HepG2 (cell line): ENCODE results near the gene CCDC142. TPM values are rescaled to one million over a fixed set of nuclear protein-coding genes. Genes with fewer than 3 reads are reported as not detected.
A peak's percentile ranks its signal among the peaks of the same experiment; 100 is the strongest.

Source experiments
- AHR ChIP-seq: IDR thresholded peaks from 2 replicates; pipeline ENCODE4 v1.6.1; 2018; ENCODE audit warnings: missing genetic modification reagents, missing compliant biosample characterization
- CC2D1A ChIP-seq: sonication (generic); formaldehyde crosslinking; IDR thresholded peaks from 2 replicates; pipeline ENCODE4 v1.8.1; 2023; ENCODE audit warnings: mild to moderate bottlenecking, missing genetic modification reagents
- EP300 ChIP-seq, 3 experiments: sonication (generic) in 1 of 3; formaldehyde crosslinking in 1 of 3; IDR thresholded peaks; 2 replicates each; pipeline versions ENCODE4 v1.5.1 to v1.6.1; 2011 to 2020; ENCODE audit warnings: low read depth in 2 of 3, low read length in 2 of 3, borderline replicate concordance in 1 of 3, improper control_type of control experiment in 1 of 3, mild to moderate bottlenecking in 1 of 3, missing genetic modification reagents in 1 of 3, moderate library complexity in 1 of 3
- ESRRA ChIP-seq: sonication (generic); formaldehyde crosslinking; IDR thresholded peaks from 2 replicates; pipeline ENCODE4 v1.5.1; 2020; ENCODE audit warnings: mild to moderate bottlenecking, low read depth, missing genetic modification reagents
- HNRNPK ChIP-seq: fragments of 200-400 bp; formaldehyde crosslinking; IDR thresholded peaks from 2 replicates; pipeline ENCODE4 v1.6.1; 2018; ENCODE audit warnings: low read length, low read depth, moderate library complexity, mild to moderate bottlenecking; ENCODE audit not compliant: poor library complexity, severe bottlenecking
- HOXA3 ChIP-seq: sonication (generic); formaldehyde crosslinking; IDR thresholded peaks from 2 replicates; pipeline ENCODE4 v1.5.0; 2020; ENCODE audit warnings: missing genetic modification reagents
- JUNB ChIP-seq: sonication (generic); formaldehyde crosslinking; IDR thresholded peaks from 2 replicates; pipeline ENCODE4 v1.8.0; 2022; ENCODE audit warnings: missing genetic modification reagents, mild to moderate bottlenecking, borderline replicate concordance
- KMT2A ChIP-seq: sonication (generic); formaldehyde crosslinking; IDR thresholded peaks from 2 replicates; pipeline ENCODE4 v1.4.0; 2020; ENCODE audit warnings: missing genetic modification reagents
- MAF1 ChIP-seq: sonication (generic); formaldehyde crosslinking; IDR thresholded peaks from 2 replicates; pipeline ENCODE4 v1.5.0; 2020; ENCODE audit warnings: missing genetic modification reagents, borderline replicate concordance
- MLLT10 ChIP-seq: sonication (generic); formaldehyde crosslinking; IDR thresholded peaks from 2 replicates; pipeline ENCODE4 v1.4.0; 2020; ENCODE audit warnings: missing genetic modification reagents
- MTF2 ChIP-seq: sonication (generic); formaldehyde crosslinking; IDR thresholded peaks from 2 replicates; pipeline ENCODE4 v1.5.0; 2020; ENCODE audit warnings: missing genetic modification reagents, borderline replicate concordance
- NFIC ChIP-seq: IDR thresholded peaks from 2 replicates; pipeline ENCODE4 v1.6.1; 2012; ENCODE audit warnings: mild to moderate bottlenecking, low read length, inconsistent platforms
- NR3C1 ChIP-seq: sonication (generic); formaldehyde crosslinking; IDR thresholded peaks from 2 replicates; pipeline ENCODE4 v1.4.0; 2020; ENCODE audit warnings: missing genetic modification reagents
- SRSF1 ChIP-seq: fragments of 200-400 bp; formaldehyde crosslinking; optimal IDR thresholded peaks from 2 replicates; pipeline ENCODE3; 2017; ENCODE audit warnings: mild to moderate bottlenecking, low read depth, low read length, moderate library complexity
- TMF1 ChIP-seq: sonication (generic); formaldehyde crosslinking; IDR thresholded peaks from 2 replicates; pipeline ENCODE4 v1.8.1; 2022; ENCODE audit warnings: low read depth, missing genetic modification reagents
- TOE1 ChIP-seq: sonication (generic); formaldehyde crosslinking; IDR thresholded peaks from 2 replicates; pipeline ENCODE4 v1.4.0; 2020; ENCODE audit warnings: mild to moderate bottlenecking, missing genetic modification reagents
- ZNF230 ChIP-seq: sonication (generic); formaldehyde crosslinking; IDR thresholded peaks from 2 replicates; pipeline ENCODE4 v1.4.0; 2020; ENCODE audit warnings: mild to moderate bottlenecking, missing genetic modification reagents
- ZNF232 ChIP-seq: sonication (generic); formaldehyde crosslinking; IDR thresholded peaks from 2 replicates; pipeline ENCODE4 v1.4.0; 2020; ENCODE audit warnings: missing genetic modification reagents, borderline replicate concordance
- ZNF326 ChIP-seq: sonication (generic); formaldehyde crosslinking; IDR thresholded peaks from 2 replicates; pipeline ENCODE4 v1.4.0; 2020; ENCODE audit warnings: missing genetic modification reagents, borderline replicate concordance
- ZNF331 ChIP-seq: sonication (generic); formaldehyde crosslinking; IDR thresholded peaks from 2 replicates; pipeline ENCODE4 v1.4.0; 2020; ENCODE audit warnings: missing genetic modification reagents
- polyA plus RNA-seq, 8 experiments: library from polyadenylated mRNA; depleted of rRNA in 3 of 8; stranded (reverse) in 7 of 8; unstranded in 1 of 8; fragments of >200 nt; fragmentation: Illumina TruSeq in 4 of 8; extraction: Trizol in 4 of 8; gene quantifications; 2 replicates each; pipeline versions ENCODE4 v1.2.1 to v1.2.3, GENCODE V29; 2011 to 2016; ENCODE audit warnings: low read depth in 4 of 8, missing spikeins in 1 of 8, mixed read lengths in 1 of 8; ENCODE audit not compliant: insufficient read depth in 1 of 8
- total RNA-seq, 5 experiments: library from RNA; depleted of rRNA; stranded (reverse); fragments of >200 nt; fragmentation: Illumina TruSeq; extraction: Trizol; gene quantifications; 2 replicates each; pipeline ENCODE4 v1.2.3, GENCODE V29; 2016; ENCODE audit warnings: low read depth in 1 of 5
- TF ChIP-seq, protein P1 (sequence below): sonication (generic); formaldehyde crosslinking; IDR thresholded peaks from 2 replicates; pipeline ENCODE4 v1.4.0; 2020; ENCODE audit warnings: missing genetic modification reagents
- TF ChIP-seq, protein P2 (sequence below): sonication (generic); formaldehyde crosslinking; IDR thresholded peaks from 2 replicates; pipeline ENCODE4 v1.5.0; 2020; ENCODE audit warnings: mild to moderate bottlenecking, missing genetic modification reagents
- TF ChIP-seq, protein P3 (sequence below): sonication (generic); formaldehyde crosslinking; IDR thresholded peaks from 2 replicates; pipeline ENCODE4 v1.4.0; 2020; ENCODE audit warnings: missing genetic modification reagents

Gene CCDC142
- total and polyA plus RNA-seq, 2 of the 13 experiments (the other 11 are each of a cell fraction or from before 2014, with no cell fraction given) = 14.7 to 30.4 TPM

GRCh38 chr2:74472086-74472944, 10.5 kb downstream of the CCDC142 start, which contains the start of gene MRPL53 (continued):
- peak; percentile 67; the same call in 1 of the 2 replicates for TF ChIP-seq ESRRA (CRISPR knock-in tag)
- no peak for TF ChIP-seq JUNB
- TF ChIP-seq EP300 (IDR thresholded peaks at IDR 0.05; ENCODE audit: low read depth in 2 of 2, low read length in 2 of 2) = peak in 1 of 2 experiments; percentile 54; a peak in 2 of 4 replicates
- peak; percentile 67 for TF ChIP-seq EP300 (CRISPR knock-in tag; IDR thresholded peaks at IDR 0.05; ENCODE audit: borderline replicate concordance)
- TF ChIP-seq AHR (CRISPR knock-in tag) = peak; percentile 90; the same call in 1 of the 2 replicates
- no peak for TF ChIP-seq MLLT10 (CRISPR knock-in tag)
- TF ChIP-seq MAF1 = peak; percentile 94
- TF ChIP-seq KMT2A (CRISPR knock-in tag) = peak; percentile 99
- TF ChIP-seq, protein P1, sequence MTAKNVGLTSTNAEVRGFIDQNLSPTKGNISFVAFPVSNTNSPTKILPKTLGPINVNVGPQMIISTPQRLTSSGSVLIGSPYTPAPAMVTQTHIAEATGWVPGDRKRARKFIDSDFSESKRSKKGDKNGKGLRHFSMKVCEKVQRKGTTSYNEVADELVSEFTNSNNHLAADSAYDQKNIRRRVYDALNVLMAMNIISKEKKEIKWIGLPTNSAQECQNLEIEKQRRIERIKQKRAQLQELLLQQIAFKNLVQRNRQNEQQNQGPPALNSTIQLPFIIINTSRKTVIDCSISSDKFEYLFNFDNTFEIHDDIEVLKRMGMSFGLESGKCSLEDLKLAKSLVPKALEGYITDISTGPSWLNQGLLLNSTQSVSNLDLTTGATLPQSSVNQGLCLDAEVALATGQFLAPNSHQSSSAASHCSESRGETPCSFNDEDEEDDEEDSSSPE (CRISPR knock-in tag) = no peak; the same call in none of the 2 replicates
- TF ChIP-seq TMF1 (CRISPR knock-in tag) = peak; percentile 97
- peak; percentile 95 for TF ChIP-seq MTF2 (CRISPR knock-in tag)
- TF ChIP-seq HOXA3 = peak; percentile 98
- TF ChIP-seq ZNF331 = peak; percentile 97
- TF ChIP-seq TOE1 (CRISPR knock-in tag) = 0 out of 2 replicates have a peak, but pooled peaks have one; percentile 71
- TF ChIP-seq HNRNPK = no peak
- TF ChIP-seq ZNF230 (CRISPR knock-in tag) = peak; percentile 78
- no peak for TF ChIP-seq CC2D1A (CRISPR knock-in tag)
- TF ChIP-seq ZNF232 (CRISPR knock-in tag) = peak; percentile 94; the same call in 1 of the 2 replicates
- TF ChIP-seq SRSF1 = peak; percentile 98
- peak; percentile 69; the same call in 1 of the 2 replicates for TF ChIP-seq NFIC
- peak; percentile 100 for TF ChIP-seq ZNF326 (CRISPR knock-in tag)
- TF ChIP-seq NR3C1 (CRISPR knock-in tag) = no peak
- TF ChIP-seq, protein P2, sequence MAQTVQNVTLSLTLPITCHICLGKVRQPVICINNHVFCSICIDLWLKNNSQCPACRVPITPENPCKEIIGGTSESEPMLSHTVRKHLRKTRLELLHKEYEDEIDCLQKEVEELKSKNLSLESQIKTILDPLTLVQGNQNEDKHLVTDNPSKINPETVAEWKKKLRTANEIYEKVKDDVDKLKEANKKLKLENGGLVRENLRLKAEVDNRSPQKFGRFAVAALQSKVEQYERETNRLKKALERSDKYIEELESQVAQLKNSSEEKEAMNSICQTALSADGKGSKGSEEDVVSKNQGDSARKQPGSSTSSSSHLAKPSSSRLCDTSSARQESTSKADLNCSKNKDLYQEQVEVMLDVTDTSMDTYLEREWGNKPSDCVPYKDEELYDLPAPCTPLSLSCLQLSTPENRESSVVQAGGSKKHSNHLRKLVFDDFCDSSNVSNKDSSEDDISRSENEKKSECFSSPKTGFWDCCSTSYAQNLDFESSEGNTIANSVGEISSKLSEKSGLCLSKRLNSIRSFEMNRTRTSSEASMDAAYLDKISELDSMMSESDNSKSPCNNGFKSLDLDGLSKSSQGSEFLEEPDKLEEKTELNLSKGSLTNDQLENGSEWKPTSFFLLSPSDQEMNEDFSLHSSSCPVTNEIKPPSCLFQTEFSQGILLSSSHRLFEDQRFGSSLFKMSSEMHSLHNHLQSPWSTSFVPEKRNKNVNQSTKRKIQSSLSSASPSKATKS (CRISPR knock-in tag) = no peak
- TF ChIP-seq, protein P3, sequence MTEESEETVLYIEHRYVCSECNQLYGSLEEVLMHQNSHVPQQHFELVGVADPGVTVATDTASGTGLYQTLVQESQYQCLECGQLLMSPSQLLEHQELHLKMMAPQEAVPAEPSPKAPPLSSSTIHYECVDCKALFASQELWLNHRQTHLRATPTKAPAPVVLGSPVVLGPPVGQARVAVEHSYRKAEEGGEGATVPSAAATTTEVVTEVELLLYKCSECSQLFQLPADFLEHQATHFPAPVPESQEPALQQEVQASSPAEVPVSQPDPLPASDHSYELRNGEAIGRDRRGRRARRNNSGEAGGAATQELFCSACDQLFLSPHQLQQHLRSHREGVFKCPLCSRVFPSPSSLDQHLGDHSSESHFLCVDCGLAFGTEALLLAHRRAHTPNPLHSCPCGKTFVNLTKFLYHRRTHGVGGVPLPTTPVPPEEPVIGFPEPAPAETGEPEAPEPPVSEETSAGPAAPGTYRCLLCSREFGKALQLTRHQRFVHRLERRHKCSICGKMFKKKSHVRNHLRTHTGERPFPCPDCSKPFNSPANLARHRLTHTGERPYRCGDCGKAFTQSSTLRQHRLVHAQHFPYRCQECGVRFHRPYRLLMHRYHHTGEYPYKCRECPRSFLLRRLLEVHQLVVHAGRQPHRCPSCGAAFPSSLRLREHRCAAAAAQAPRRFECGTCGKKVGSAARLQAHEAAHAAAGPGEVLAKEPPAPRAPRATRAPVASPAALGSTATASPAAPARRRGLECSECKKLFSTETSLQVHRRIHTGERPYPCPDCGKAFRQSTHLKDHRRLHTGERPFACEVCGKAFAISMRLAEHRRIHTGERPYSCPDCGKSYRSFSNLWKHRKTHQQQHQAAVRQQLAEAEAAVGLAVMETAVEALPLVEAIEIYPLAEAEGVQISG (CRISPR knock-in tag) = peak; percentile 97
